ENCODE results near the gene PPP2R1A. TPM values are rescaled to one million over a fixed set of nuclear protein-coding genes. Genes with fewer than 3 reads are reported as not detected.

The PPP2R1A gene
- total RNA-seq, 4 donors from 2014 or later: 141 to 162 (median 156) TPM

DNA sequence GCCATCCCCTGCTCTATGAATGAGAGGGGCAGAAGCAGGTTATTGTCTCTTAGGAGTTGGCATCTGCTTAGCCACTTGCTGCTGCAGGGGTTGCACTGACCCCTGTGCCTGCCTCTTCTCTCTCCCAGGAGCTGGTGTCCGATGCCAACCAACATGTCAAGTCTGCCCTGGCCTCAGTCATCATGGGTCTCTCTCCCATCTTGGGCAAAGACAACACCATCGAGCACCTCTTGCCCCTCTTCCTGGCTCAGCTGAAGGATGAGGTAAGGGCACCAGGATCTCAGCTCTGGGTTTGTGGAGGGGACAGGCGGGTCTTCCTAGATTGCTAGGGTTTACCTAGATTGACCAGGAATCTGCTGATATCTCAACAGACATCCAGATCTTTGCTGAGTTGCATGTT, 26.5 kb downstream of the PPP2R1A start:
- TF ChIP-seq, protein P1, sequence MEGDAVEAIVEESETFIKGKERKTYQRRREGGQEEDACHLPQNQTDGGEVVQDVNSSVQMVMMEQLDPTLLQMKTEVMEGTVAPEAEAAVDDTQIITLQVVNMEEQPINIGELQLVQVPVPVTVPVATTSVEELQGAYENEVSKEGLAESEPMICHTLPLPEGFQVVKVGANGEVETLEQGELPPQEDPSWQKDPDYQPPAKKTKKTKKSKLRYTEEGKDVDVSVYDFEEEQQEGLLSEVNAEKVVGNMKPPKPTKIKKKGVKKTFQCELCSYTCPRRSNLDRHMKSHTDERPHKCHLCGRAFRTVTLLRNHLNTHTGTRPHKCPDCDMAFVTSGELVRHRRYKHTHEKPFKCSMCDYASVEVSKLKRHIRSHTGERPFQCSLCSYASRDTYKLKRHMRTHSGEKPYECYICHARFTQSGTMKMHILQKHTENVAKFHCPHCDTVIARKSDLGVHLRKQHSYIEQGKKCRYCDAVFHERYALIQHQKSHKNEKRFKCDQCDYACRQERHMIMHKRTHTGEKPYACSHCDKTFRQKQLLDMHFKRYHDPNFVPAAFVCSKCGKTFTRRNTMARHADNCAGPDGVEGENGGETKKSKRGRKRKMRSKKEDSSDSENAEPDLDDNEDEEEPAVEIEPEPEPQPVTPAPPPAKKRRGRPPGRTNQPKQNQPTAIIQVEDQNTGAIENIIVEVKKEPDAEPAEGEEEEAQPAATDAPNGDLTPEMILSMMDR (IDR thresholded peaks at IDR 0.05): no peak
- DNase-seq (ENCODE audit: low spot score) (no peak), ATAC-seq (ENCODE audit: low FRiP score) (no peak)

DNA sequence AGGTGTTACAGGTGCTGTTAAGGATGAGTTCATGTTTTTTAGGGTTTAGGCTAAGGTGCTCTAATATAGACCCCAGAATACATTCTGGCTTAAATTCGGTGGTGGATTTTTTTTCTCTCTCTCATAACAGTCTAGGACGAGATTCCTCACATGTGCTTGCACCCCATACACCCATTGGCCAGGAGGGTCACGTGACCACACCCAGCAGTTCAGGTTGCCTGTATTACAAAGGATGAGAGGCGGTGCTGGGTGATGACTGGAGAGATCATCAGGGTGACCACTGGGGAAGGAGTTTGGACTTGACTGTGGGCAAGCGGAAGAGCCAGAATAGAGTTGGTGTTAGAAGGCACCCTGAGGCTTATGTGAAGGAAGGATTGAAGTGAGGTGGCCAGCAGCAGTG, 27.7 kb downstream of the PPP2R1A start:
- ATAC-seq (ENCODE audit: low FRiP score) (no peak), DNase-seq (ENCODE audit: low spot score) (no peak)
- TF ChIP-seq, protein P1 (IDR thresholded peaks at IDR 0.05): no peak

DNA sequence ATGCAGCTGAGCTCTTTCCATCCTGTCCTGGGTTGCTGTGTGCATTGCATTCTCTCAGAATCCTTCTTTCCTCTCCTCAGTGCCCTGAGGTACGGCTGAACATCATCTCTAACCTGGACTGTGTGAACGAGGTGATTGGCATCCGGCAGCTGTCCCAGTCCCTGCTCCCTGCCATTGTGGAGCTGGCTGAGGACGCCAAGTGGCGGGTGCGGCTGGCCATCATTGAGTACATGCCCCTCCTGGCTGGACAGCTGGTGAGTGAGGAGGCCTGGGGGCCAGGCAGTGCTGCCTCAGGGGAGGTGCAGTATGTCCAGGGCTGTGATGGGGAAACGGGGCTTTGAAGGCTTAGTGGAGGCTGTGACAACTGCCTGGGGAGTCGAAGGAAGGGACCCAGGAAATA, 29.8 kb downstream of the PPP2R1A start:
- DNase-seq (ENCODE audit: low spot score) (no peak), ATAC-seq (ENCODE audit: low FRiP score) (no peak)
- TF ChIP-seq, protein P1 (IDR thresholded peaks at IDR 0.05): no peak

DNA sequence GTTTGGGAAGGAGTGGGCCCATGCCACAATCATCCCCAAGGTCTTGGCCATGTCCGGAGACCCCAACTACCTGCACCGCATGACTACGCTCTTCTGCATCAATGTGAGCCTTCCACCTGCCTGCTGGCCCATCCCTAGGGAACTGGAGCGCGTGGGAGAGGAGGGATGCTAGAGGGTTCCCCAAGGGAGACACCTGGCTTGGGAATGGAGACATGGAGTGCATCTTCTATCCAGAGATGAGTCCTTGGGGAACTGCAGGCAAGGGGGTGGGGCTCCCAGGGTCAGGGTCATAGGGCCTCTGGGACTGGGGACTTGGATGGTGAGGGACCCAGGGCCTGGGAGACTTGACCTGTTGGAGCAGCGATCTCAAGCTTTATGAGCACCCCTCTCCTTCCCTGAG, 31.2 kb downstream of the PPP2R1A start:
- TF ChIP-seq, protein P1 (IDR thresholded peaks at IDR 0.05): no peak
- ATAC-seq (ENCODE audit: low FRiP score) (no peak), DNase-seq (ENCODE audit: low spot score) (no peak)

DNA sequence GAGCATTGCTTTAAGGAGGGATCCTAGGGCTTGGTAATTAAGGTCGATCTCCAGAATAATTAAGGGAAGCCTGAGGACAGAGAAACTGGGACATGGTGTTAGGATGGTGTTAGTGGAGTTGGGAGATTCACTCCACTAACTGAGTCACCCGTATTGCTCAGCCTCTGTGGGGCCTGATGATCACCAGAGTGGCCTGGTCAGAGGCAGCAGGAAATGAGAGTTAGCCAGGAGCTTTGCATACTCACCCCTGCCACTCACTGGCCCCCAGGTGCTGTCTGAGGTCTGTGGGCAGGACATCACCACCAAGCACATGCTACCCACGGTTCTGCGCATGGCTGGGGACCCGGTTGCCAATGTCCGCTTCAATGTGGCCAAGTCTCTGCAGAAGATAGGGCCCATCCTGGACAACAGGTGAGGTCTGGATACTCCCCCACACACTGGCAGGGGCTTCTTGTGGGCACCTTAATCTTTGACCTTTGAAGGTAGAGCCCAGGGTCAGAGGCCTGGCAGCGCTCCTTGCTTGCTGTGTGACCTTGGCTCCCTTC, 32.1 kb downstream of the PPP2R1A start:
- TF ChIP-seq, protein P1 (IDR thresholded peaks at IDR 0.05): no peak
- ATAC-seq (ENCODE audit: low FRiP score) (no peak), DNase-seq (ENCODE audit: low spot score) (no peak)

DNA sequence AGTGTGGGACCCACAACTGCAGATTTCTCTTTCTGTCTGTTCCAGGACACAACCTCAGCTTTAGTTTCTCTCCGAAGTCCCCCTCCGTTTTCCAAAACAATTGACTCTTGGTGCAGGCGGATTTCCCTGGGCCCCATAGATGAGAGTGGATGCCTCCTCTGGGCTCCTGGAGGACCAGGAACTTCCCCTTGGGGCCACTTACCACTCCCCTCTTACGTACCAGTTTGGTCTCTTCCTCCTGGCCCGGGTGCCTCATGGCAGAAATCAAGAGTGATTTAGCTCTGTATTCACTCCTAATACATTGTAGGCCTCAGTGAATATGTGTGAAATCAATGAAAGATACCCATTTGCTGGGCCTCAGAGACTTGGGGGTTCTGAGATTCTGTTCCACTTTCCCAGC, 34.4 kb downstream of the PPP2R1A start:
- TF ChIP-seq, protein P1 (IDR thresholded peaks at IDR 0.05): no peak
- no peak for DNase-seq (ENCODE audit: low spot score)
- no peak for ATAC-seq (ENCODE audit: low FRiP score)

DNA sequence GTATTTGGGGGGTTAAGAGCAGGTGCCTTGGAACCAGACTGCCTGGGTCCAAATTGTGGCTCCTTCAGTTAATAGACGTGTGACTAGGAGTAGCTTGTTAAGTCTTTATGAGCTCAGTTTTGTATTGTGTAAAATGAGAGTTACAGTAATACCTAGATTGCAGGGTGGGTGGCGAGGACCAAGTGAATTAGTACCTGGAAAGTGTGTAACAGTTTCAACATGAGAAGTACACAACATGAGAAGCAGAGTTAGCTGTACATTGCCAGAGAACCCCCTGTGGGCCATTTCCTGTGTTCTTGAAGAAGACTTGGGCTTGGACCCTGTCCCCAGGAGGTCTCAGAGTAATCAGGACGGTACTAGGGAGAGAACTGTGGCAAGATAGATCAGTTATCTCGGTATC, 36.8 kb downstream of the PPP2R1A start:
- ATAC-seq (ENCODE audit: low FRiP score) (no peak), DNase-seq (ENCODE audit: low spot score) (no peak)
- TF ChIP-seq, protein P1 (IDR thresholded peaks at IDR 0.05): no peak
